ENCODE results near the gene GJB1.

- no peak for TF ChIP-seq CTCF (IDR thresholded peaks at IDR 0.05; ENCODE audit: low read length)
- no peak for TF ChIP-seq EZH2 (optimal IDR thresholded peaks at IDR 0.05; ENCODE audit: low read depth, low read length)
These were observed 10.5 kb upstream of the GJB1 start for GRCh38 chrX:71212536-71212935.

Data from MM.1S (cell line).